Measurements from ENCODE around the gene KAT2B.

Gene KAT2B

GRCh38 chr3:20039765-20040547 is at the start of gene KAT2B:
KAT2B (plus strand) TSS chr3:20040446; CDS start chr3:20040478, 32 bp downstream.
- peak within 1 kb of the TSS; percentile 80 to 98 for H3K4me3 ChIP-seq (ENCODE audit: low read depth in 1 of 2, low read length in 1 of 2)
- peak; percentile 66 for TF ChIP-seq CTCF (IDR thresholded peaks at IDR 0.05)
- H3K27me3 ChIP-seq, result no peaks in the 10 kb centered on the region
- H3K36me3 ChIP-seq, result no peaks in the 10 kb centered on the region
- H3K9me3 ChIP-seq, result no peaks in the 10 kb centered on the region
- H3K27ac ChIP-seq, result peak within 1 kb of the TSS; percentile 89
- H3K4me1 ChIP-seq (ENCODE audit: control insufficient read depth in 1 of 2, insufficient read depth in 1 of 2, low read depth in 1 of 2, low read length in 1 of 2), result peaks cover 33 to 39% of the 10 kb centered on the region in 2 experiments

- Histone ChIP-seq H3K4me1 (ENCODE audit: control insufficient read depth in 1 of 2, insufficient read depth in 1 of 2, low read depth in 1 of 2, low read length in 1 of 2) (no peaks in the 10 kb centered on the region), H3K36me3 (no peaks in the 10 kb centered on the region), H3K9me3 (no peaks in the 10 kb centered on the region), H3K27ac (no peak overlapping the region), H3K27me3 (no peaks in the 10 kb centered on the region), H3K4me3 (ENCODE audit: low read depth in 1 of 2, low read length in 1 of 2) (no peak overlapping the region)
- TF ChIP-seq CTCF (IDR thresholded peaks at IDR 0.05), result no peak
Observed at GRCh38 chr3:19994796-19995195, 45.5 kb upstream of the KAT2B start.

- Histone ChIP-seq H3K4me3 (ENCODE audit: low read depth in 1 of 2, low read length in 1 of 2) (no peak overlapping the region), H3K36me3 (no peaks in the 10 kb centered on the region), H3K4me1 (ENCODE audit: control insufficient read depth in 1 of 2, insufficient read depth in 1 of 2, low read depth in 1 of 2, low read length in 1 of 2) (no peaks in the 10 kb centered on the region), H3K27ac (no peak overlapping the region), H3K9me3 (no peaks in the 10 kb centered on the region), H3K27me3 (no peaks in the 10 kb centered on the region)
- TF ChIP-seq CTCF (IDR thresholded peaks at IDR 0.05), result no peak
Observed at GRCh38 chr3:19997502-19997901, 42.7 kb upstream of the KAT2B start.

DNA sequence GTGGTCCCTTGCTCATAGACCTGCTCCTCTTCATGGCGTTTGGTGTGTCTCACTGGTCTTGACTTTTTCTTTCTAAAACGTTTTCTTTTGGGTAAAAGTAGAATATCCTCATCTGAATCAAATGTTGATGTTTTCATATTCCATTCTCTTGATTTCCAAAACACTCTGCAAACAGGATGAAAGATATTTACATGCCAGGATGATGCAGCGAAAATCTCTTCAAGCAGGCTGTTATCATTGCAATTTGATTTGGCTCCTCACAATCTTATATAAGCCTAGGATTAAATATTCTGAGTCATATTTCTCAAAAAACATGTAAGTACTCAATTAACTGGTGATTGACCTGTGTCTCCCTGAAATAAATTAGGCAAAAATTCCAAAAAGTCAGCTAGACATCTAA is 38.3 kb upstream of the KAT2B start:
- Histone ChIP-seq H3K27me3 (no peaks in the 10 kb centered on the region), H3K36me3 (no peaks in the 10 kb centered on the region), H3K9me3 (no peaks in the 10 kb centered on the region), H3K4me1 (ENCODE audit: control insufficient read depth in 1 of 2, insufficient read depth in 1 of 2, low read depth in 1 of 2, low read length in 1 of 2) (no peaks in the 10 kb centered on the region), H3K27ac (no peak overlapping the region), H3K4me3 (ENCODE audit: low read depth in 1 of 2, low read length in 1 of 2) (no peak overlapping the region)
- no peak for TF ChIP-seq CTCF (IDR thresholded peaks at IDR 0.05)

DNA sequence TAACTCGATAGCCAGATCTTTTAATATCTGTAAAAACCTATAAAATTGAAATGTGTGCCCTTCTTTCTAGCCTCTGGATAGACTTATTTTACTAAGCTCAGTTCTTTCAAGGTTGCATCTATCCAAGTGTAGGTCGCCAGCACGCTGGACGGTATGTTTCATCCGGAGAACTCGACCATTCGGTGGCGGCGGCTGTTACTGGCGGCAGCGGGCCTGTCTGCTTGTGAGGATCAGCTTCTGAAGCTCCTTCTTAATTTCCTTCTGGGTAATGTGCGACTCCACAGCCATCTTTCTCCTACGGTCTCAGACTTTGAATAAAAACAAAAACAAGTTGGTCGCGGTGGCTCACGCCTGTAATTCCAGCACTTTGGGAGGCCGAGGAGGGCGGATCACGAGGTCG is 32.3 kb upstream of the KAT2B start:
- Histone ChIP-seq H3K9me3 (no peaks in the 10 kb centered on the region), H3K4me3 (ENCODE audit: low read depth in 1 of 2, low read length in 1 of 2) (no peak overlapping the region), H3K27ac (no peak overlapping the region), H3K4me1 (ENCODE audit: control insufficient read depth in 1 of 2, insufficient read depth in 1 of 2, low read depth in 1 of 2, low read length in 1 of 2) (no peaks in the 10 kb centered on the region), H3K27me3 (no peaks in the 10 kb centered on the region), H3K36me3 (no peaks in the 10 kb centered on the region)
- no peak for TF ChIP-seq CTCF (IDR thresholded peaks at IDR 0.05)

Data from neutrophil (primary cell).